ENCODE results near the gene DBH. TPM values are rescaled to one million over a fixed set of nuclear protein-coding genes. Genes with fewer than 3 reads are reported as not detected.

DBH gene
- total and polyA plus RNA-seq, 10 of the 15 experiments (the other 5 are each of a cell fraction or from before 2014, with no cell fraction given), result not detected

DNA sequence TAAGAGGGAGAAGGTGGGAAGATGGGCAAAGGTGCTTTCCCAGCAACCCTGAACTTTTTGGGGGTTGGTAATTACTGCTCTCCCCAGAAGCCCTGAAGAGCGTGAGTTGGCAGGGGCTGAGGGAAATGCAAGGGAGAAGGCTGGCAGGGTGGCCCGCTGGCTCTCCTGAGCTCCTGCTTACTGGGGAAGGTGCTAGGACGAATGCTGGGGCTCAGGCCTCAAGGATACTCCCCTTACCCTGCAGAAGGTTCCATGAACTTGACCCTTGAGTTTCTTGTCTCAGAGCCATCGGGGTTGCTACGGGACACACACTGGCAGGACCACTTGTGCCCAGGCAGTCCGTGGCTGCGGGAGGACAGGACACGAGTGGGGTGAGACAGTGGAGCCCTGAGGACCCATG is 28.2 kb upstream of the DBH start:
- H3K36me3 ChIP-seq (ENCODE audit: control insufficient read depth in 2 of 2, insufficient read depth in 2 of 2, low read length in 1 of 2), result no peaks in the 10 kb centered on the region
- SMC1A ChIA-PET (ENCODE audit: uncharacterized antibody, unreplicated experiment), result no interaction called here
- intact Hi-C loops (cut with micrococcal nuclease; ENCODE audit: unreplicated experiment), result no loop called here
- FAIRE-seq, result no peak
- ATAC-seq, result no peak
- H3K9me3 ChIP-seq (replicated peaks; ENCODE audit: control insufficient read depth, insufficient read depth, low read length), result no peaks in the 10 kb centered on the region
- no peaks in the 10 kb centered on the region for H3K4me1 ChIP-seq (ENCODE audit: control insufficient read depth, insufficient read depth, low read length)
- POLR2A ChIA-PET, result no interaction called here
- no peak for DNase-seq (ENCODE audit: low read depth, low spot score)
- CTCF ChIA-PET, result interaction anchor here (1.3 kb wide), 1 partner anchor 19 kb away, joined by 3 read pairs; no protein-coding TSS in a partner anchor
- no peak overlapping the region for H3K27ac ChIP-seq (ENCODE audit: control insufficient read depth, insufficient read depth)
- no peak overlapping the region for H2AFZ ChIP-seq (ENCODE audit: control insufficient read depth, low read depth, low read length)
- no peaks in the 10 kb centered on the region for H4K20me1 ChIP-seq (ENCODE audit: control insufficient read depth, insufficient read depth)
- 25% methylated on average over 8 of the region's 8 CpGs for WGBS (ENCODE audit: insufficient coverage, insufficient replicate concordance, low lambda C conversion rate, missing lambda C conversion rate)
- in situ Hi-C loops (cut with MboI), result no loop called here
- BruUV-seq (replicated peaks), result no TSS peak
- TF ChIP-seq RUNX3 (IDR thresholded peaks at IDR 0.05; ENCODE audit: low read length) (no peak), YBX1 (IDR thresholded peaks at IDR 0.05) (no peak), LARP7 (IDR thresholded peaks at IDR 0.05) (no peak), ZZZ3 (IDR thresholded peaks at IDR 0.05; ENCODE audit: control insufficient read depth, insufficient read length, low read depth) (no peak), ZSCAN29 (IDR thresholded peaks at IDR 0.05) (no peak), BCL11A (IDR thresholded peaks at IDR 0.05; ENCODE audit: low read depth, low read length) (no peak), CEBPB (IDR thresholded peaks at IDR 0.05; ENCODE audit: borderline replicate concordance in 1 of 2, low read depth in 2 of 2, low read length in 2 of 2) (no peak)
- peaks cover 0 to 10% of the 10 kb centered on the region in 2 experiments; a peak in 3 of 4 replicates for H3K27me3 ChIP-seq (replicated peaks in 1 of 2; ENCODE audit: control insufficient read depth in 2 of 2, insufficient read depth in 2 of 2, low read length in 1 of 2)
- no peak overlapping the region for H3K9ac ChIP-seq (ENCODE audit: control insufficient read depth, insufficient read depth, low read length)
- H3K79me2 ChIP-seq (ENCODE audit: control insufficient read depth, insufficient read depth, low read length), result no peaks in the 10 kb centered on the region
- no peak overlapping the region for H3K4me3 ChIP-seq
- RAD21 ChIA-PET (ENCODE audit: unreplicated experiment), result no interaction called here
- no peak overlapping the region for H3K4me2 ChIP-seq (ENCODE audit: control insufficient read depth, insufficient read depth)

GRCh38 chr9:133608382-133608781 is 27.8 kb upstream of the DBH start:
- RAD21 ChIA-PET (ENCODE audit: unreplicated experiment), result no interaction called here
- no TSS peak for BruUV-seq (replicated peaks)
- in situ Hi-C loops (cut with MboI) (no loop called here), intact Hi-C loops (cut with micrococcal nuclease; ENCODE audit: unreplicated experiment) (no loop called here)
- ATAC-seq, result no peak
- H3K79me2 ChIP-seq (ENCODE audit: control insufficient read depth, insufficient read depth, low read length), result no peaks in the 10 kb centered on the region
- no peak overlapping the region for H3K4me2 ChIP-seq (ENCODE audit: control insufficient read depth, insufficient read depth)
- H4K20me1 ChIP-seq (ENCODE audit: control insufficient read depth, insufficient read depth), result no peaks in the 10 kb centered on the region
- CTCF ChIA-PET, result no interaction called here
- H3K27ac ChIP-seq (ENCODE audit: control insufficient read depth, insufficient read depth), result no peak overlapping the region
- no peak overlapping the region for H3K9ac ChIP-seq (ENCODE audit: control insufficient read depth, insufficient read depth, low read length)
- no peaks in the 10 kb centered on the region for H3K9me3 ChIP-seq (replicated peaks; ENCODE audit: control insufficient read depth, insufficient read depth, low read length)
- SMC1A ChIA-PET (ENCODE audit: uncharacterized antibody, unreplicated experiment), result no interaction called here
- H2AFZ ChIP-seq (ENCODE audit: control insufficient read depth, low read depth, low read length), result no peak overlapping the region
- H3K4me1 ChIP-seq (ENCODE audit: control insufficient read depth, insufficient read depth, low read length), result no peaks in the 10 kb centered on the region
- no peak for DNase-seq (ENCODE audit: low read depth, low spot score)
- H3K27me3 ChIP-seq (replicated peaks in 1 of 2; ENCODE audit: control insufficient read depth in 2 of 2, insufficient read depth in 2 of 2, low read length in 1 of 2), result peaks cover 0 to 8% of the 10 kb centered on the region in 2 experiments; a peak in 3 of 4 replicates
- no peaks in the 10 kb centered on the region for H3K36me3 ChIP-seq (ENCODE audit: control insufficient read depth in 2 of 2, insufficient read depth in 2 of 2, low read length in 1 of 2)
- WGBS (ENCODE audit: insufficient coverage, insufficient replicate concordance, low lambda C conversion rate, missing lambda C conversion rate), result 25% methylated on average over 7 of the region's 7 CpGs
- FAIRE-seq, result no peak
- POLR2A ChIA-PET, result no interaction called here
- H3K4me3 ChIP-seq, result no peak overlapping the region
- no peak for TF ChIP-seq KDM1A (IDR thresholded peaks at IDR 0.05; ENCODE audit: borderline replicate concordance)
- TF ChIP-seq SIX5 (IDR thresholded peaks at IDR 0.05; ENCODE audit: low read depth, low read length, severe bottlenecking), result no peak
- no peak for TF ChIP-seq ATF3 (IDR thresholded peaks at IDR 0.05; ENCODE audit: borderline replicate concordance, extremely low read depth, low read depth, low read length)
- TF ChIP-seq KAT2A (conservative IDR thresholded peaks at IDR 0.05; ENCODE audit: control insufficient read depth, low read depth, low read length), result no peak
- TF ChIP-seq RCOR1 (conservative IDR thresholded peaks at IDR 0.05; ENCODE audit: low read depth, low read length), result no peak
- no peak for TF ChIP-seq BCLAF1 (IDR thresholded peaks at IDR 0.05)
- TF ChIP-seq RELB (IDR thresholded peaks at IDR 0.05; ENCODE audit: low read depth), result no peak
- no peak for TF ChIP-seq SMAD5 (IDR thresholded peaks at IDR 0.05; ENCODE audit: low read depth)
- no peak for TF ChIP-seq ZNF622 (IDR thresholded peaks at IDR 0.05)
